GM18505 (cell line): ENCODE data around the gene VOPP1.
"Not testable (repeated sequence)": the region's sequence is repeated elsewhere in the genome, so short reads cannot be mapped to it uniquely, and the experiment has no call there.

Experiments
- ATAC-seq: cut with Tn5 transposase; IDR thresholded peaks from one replicate; pipeline ENCODE4 v1.9.1; 2021; ENCODE audit not compliant: unreplicated experiment
- POLR2A ChIP-seq: IDR thresholded peaks from 4 replicates; pipeline ENCODE4 v1.6.1; 2011; ENCODE audit warnings: borderline replicate concordance; ENCODE audit not compliant: insufficient read depth, insufficient read length; ENCODE audit errors: extremely low read depth

The VOPP1 gene

DNA sequence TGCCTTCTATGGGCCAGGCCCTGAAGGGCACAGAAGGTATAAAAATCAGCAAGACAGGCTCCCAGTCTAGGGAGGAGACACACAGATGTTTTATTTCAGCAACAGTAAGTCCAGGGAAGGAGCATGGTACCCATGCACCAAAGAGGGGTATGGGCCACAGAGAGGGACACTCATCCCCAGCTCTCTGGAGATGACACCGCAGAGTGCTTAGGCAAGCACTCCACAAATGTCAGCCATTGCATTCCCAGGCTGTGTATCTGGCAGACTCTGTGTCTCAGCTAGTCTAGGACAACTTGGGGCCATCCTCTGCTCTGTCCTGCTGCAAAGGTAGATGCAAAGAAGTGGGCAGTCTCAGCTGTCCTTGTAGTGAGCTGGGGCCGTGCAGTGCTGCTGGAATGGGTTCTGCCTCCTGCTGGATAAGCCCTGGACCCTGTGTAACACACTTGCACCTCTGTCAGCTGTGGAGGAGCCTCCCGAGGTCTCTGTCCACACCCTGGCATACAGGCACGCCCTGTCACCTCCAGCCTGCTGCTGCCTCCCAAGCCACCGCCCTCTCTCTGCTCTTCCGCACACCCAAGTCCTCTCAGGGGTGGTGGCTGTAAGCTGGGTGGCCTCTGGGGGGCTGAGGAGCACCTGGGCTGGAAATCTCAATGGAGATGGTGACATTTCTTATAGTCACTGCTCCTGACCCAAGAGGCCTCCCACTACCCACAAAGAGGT lies 57.6 kb downstream of the VOPP1 start:
- ATAC-seq = no peak

DNA sequence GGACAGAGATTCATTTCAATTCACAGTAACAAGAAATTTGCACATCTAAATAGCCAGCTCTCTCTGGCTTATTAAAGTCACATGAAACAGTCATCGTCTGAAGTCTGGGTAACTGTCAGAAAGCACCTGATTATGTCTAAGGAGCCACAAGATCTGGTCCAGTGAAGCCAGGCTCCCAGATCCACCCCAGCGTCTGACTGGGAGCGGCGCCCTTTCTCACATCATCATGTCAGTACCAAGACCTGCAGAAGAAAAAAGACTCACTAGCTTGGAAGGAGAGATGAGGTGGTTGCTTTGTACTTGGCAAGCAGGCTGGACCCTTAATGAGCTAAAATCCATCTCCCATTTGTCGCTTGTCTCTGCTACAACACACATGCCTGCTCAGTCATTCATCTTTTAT lies 58.4 kb downstream of the VOPP1 start:
- peak; percentile 53 for TF ChIP-seq POLR2A
- ATAC-seq = no peak

More for the DNA sequence above, 57.6 kb downstream of the VOPP1 start:
- TF ChIP-seq POLR2A = no peak

DNA sequence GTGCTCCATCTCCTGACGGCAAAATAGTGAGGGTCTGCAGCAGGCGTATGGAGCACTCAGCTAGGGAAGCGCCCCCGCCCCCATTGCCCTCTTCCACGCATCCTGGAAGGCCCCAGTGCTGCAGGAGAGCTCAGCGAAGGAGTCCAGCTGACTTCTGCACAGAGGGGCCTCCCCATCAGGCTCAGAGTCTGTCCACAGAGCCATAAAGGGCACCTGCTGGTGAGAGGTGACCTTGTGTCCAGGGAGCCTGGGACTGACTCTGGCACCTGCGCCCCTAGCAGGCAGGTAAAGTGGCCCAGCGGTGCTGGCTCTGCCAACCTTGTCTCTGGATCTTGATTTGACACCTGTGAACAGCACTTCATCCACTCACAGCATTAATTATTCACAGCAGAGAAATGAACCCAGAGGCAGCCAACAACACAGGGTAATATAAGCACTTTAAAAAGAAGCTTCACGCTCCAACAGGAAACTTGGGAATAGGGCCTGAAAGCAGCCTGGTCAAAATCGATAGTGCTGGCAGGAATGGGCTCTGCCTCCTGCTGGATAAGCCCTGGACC lies 59.6 kb downstream of the VOPP1 start:
- TF ChIP-seq POLR2A = no peak
- no peak for ATAC-seq

DNA sequence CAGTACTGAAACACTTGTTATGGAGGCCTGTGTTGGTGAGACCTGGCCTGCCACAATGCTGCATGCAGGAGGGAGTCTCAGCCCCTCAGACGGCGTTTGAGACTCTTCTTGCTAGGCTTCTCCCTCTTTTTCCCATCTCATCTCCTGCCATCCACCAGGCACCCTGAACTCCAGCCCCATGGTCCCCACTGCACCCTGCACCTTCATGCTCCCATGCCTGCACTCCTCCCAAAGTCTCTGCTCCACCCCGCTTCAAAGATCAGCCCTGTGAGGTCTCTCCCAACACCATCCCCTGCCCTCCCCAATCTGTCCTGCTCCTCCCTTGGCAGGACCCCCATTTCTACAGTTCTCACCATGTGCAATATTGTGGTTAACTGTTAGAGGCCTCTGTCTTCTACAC lies 61.7 kb downstream of the VOPP1 start:
- TF ChIP-seq POLR2A = no peak
- no peak for ATAC-seq

DNA sequence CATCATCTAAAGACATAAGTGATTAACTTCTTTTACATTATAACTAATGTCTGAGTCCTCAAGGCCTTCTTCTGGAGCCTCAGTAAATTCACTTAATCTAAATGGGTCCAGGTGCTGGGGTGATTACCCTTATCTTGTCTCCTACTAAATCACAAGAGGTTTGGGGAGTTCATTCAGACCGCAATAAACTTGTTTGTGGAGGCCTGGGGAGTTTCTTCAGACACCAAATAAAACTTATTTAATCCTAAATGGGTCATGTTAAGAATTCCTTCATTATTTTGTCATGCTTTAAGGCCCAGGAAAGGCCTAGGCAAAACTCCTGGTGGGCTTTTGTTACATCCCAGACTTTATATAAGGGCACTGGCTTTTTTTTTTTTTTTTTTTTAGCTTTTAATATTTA lies 62.1 kb downstream of the VOPP1 start:
- ATAC-seq = not testable (repeated sequence)

DNA sequence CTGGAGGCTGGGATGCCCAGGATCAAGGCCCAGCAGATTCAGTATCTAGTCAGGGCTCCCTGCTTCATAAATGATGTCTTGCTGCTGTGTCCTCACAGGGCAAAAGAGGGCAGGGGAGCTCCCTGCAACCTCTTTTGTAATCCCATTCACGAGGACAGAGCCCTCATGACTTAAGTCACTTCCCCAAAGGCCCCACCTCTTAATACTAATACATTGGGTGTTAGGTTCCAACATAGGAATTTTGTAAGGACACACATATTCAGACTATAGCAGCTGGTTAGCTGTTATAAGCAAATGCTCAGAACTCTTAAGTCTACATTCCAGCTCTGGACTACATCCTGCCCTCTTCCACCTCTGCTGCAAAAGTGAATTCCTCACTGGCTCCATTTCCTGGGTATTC lies 63.0 kb downstream of the VOPP1 start:
- peak; percentile 61 for TF ChIP-seq POLR2A
- peak; percentile 24 for ATAC-seq

DNA sequence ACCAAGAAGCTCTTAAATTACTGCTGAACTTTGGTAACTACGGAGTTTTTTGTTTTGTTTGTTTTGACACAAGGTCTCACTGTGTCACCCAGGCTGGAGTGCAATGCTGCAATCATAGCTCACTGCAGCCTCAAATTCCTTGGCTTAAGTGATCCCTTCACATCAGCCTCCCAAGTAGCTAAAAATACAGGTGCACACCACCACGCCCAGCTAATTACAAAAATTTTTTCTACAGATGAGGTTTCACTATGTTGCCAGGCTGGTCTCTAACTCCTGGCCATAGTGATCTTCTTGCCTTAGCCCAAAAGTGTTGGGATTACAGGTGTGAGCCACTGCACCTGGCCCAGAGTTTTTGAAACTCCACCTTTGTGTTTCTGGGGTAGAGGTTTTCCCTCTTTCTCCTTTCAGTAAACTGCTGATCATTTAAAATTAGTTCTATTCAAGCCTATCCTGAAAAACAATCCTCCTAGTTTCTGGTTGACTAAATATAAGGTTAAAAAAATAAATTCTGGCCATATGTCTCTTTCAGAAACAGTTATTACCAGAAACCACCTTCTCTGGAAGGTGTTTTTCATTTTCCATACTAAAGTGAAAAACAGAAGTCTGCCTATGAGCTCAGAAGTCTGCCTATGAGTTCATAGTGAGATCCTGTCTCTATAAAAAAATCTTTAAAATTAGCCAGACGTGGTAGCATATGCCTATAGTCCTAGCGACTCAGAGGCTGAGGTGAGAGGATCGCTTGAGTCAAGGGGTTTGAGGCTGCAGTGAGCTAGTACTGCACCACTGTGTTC lies 63.9 kb downstream of the VOPP1 start:
- ATAC-seq = peak; percentile 50
- no peak for TF ChIP-seq POLR2A

DNA sequence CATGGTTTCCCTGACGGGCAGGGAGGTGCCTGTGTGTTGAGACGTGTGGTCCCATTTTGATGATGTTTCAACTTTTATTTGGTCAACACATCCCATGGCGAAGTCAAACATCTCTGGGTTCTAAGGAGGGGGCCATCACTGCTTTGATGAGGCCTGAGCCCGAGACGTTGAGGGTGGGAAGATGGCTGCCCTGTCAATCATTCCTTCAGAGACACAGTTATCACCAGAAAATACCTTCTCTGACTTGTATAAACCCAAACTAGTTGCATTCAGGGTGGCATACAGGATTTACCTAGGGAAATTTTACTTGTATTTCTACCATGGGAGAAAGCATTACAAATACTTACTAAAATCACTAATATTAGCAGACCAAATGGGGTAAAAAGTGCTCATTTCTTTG lies 64.6 kb downstream of the VOPP1 start:
- ATAC-seq = no peak
- no peak for TF ChIP-seq POLR2A

DNA sequence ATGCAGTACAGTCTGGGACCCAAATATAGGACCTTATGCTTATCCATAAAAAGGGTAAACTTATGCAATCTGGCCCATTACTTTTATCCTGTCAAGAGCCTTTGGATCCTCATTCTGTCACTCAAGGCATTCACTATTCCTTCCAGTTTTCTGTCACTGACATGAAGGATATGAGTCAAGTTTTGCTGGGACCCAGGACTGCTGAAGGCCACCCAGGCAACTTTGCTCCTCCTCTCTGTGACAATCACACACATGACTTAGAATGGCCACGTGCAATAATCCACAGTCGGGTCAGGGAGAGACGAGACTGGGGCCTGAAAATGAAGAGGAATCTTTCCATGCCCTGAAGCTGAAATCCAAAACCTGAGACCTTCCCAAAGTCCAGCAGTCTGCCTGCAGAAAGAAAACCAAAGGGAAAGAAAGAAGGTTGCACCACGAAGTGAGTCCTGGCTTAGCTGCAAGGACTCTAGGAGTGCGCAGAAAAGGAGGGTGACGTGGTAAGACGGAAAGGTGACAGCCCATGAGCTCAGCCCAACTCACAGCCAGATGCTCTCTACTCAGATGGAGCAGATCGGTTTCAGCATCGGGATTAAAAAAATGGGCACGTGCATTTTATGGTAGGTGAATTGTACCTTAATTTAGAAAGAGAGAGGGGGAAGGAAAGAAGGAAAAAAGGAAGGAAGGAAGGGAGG lies 67.2 kb downstream of the VOPP1 start:
- no peak for ATAC-seq
- TF ChIP-seq POLR2A = no peak

DNA sequence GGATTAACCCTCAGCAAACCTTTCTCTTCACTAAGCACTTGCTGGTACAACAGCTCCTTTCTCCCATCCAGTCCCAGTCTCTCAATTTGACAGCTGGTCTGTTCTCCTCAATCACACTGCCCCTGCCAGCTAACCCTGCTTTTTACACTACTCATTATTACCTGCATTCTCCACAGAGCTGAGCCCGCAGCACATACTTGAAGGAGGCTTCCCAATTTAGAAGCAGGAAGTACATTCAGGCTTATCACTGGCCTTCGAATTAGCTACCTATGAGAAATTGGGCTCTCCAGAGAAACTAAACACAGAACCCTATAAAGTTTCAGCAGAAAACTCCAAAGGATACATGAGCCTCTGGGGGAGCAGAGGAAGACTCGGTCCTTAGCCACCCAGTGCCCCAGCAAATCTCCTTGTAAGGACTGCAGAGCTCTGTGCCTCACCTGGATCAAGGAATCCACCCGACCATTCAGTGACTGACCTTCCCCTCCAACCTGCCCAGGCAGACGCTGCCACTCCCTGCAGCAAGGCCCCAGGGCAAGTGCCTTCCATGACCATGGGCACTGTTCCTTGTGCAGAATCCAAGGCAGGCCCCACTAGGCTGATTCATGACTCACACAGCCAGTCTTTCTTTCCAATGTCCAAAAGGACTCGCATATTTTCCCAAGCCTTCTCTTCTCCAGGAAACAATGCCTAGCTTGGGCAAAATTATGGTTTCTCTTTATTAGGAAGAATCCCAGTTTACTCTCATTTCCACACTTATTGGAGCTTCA lies 68.0 kb downstream of the VOPP1 start:
- TF ChIP-seq POLR2A = peak; percentile 46
- no peak for ATAC-seq

DNA sequence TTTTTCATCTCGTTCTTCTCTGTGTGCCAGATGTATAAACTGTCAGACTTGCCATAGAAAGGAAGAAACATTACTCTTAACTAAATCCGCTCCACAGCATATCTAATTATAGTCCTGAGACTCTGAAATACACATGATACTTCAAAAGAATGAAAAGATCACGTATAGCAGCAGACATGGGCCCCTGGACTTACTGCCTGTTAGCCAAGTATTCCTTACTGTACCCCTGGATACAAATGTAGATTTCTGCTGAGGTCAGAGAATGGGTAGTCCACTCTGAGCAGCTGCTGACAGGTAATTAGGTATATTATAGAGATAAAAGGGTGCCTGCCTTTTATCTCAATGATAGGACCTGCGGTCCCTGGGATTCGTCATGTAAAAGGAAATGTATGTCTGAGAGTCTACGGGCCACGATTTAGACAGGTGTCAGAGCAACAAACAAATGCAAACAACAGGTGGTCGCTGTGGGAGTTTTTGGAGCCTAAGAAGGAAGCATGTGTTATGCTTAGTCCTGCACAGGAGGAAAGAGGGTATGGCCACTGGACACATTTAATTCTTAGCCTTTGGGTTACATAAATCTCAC lies 69.4 kb downstream of the VOPP1 start:
- ATAC-seq = no peak
- TF ChIP-seq POLR2A = no peak

DNA sequence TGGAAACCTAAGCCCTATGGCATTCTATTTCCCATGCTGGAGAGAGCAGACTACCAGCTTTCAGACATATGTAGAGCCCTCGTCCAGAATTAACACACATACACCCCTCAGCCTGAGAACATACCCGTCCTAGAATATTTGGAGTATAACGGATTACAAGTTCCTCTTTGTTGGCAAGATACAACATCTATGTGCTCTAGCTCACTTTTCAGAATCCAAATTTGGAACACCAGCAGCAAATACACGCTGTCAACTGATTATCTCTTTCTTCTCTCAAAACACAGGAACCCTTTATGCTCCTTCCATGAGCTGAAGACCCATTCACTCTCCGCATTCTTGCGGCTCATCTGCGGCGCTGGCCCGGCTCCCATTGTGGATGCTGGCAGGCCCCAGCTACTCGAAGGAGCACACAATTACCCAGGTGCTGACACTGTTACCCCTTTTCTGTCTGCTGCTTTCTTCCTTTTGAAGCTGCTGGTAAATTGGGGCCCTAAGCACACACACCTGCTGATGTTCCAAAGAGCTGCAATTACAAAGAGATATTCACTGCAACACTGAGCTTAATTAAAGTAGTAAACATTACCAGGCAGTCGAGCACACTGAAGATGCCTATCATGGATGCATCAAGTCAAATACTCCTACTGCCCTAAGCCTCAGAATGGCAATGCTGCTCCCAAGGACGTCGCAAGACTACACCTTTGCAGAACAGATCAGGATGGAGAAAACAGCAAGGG lies 70.0 kb downstream of the VOPP1 start:
- TF ChIP-seq POLR2A = no peak
- ATAC-seq = no peak

DNA sequence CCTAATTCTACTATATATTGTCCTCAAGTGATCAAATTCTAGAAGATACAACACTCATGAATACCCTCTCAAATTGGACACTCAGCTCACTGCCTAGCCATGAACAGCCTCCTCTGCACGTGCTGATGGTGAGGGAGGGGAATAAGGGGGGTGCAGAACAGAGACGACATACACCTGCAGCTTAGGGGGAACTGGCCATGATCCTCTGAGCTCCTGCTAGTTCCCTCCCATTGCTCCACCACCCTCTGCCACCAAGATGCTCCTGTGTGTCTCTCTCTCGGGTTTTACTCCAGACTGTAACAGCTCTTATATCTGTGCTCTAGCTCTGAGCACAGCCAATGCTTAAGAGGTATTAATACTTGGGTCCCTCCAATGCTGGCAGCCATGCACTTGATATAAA lies 70.7 kb downstream of the VOPP1 start:
- ATAC-seq = no peak
- no peak for TF ChIP-seq POLR2A
